K562 (cell line): ENCODE measurements around the gene RAD1. TPM values are rescaled to one million over a fixed set of nuclear protein-coding genes. Genes with fewer than 3 reads are reported as not detected.

Experiments
- ARNT ChIP-seq, 2 experiments: fragments of 450-650 bp; IDR thresholded peaks; 2 replicates each; pipeline ENCODE4 v1.6.1; 2016; ENCODE audit warnings: mild to moderate bottlenecking in 1 of 2
- ATF4 ChIP-seq: fragments of 450-650 bp; formaldehyde crosslinking; IDR thresholded peaks from 2 replicates; pipeline ENCODE4 v1.4.0; 2022; ENCODE audit warnings: mild to moderate bottlenecking, moderate library complexity
- GATA2 ChIP-seq: sonication (generic); formaldehyde crosslinking; IDR thresholded peaks from 2 replicates; pipeline ENCODE4 v1.4.0; 2020; ENCODE audit warnings: mild to moderate bottlenecking, missing genetic modification reagents
- GMEB1 ChIP-seq: fragments of 250-450 bp; sonication (Bioruptor Pico); IDR thresholded peaks from 2 replicates; pipeline ENCODE4 v1.4.0; 2020; ENCODE audit warnings: mild to moderate bottlenecking
- HNRNPK ChIP-seq: fragments of 200-400 bp; formaldehyde crosslinking; IDR thresholded peaks from one replicate; pipeline ENCODE4 v1.6.1; 2018; ENCODE audit warnings: mild to moderate bottlenecking, low read depth, low read length; ENCODE audit not compliant: poor library complexity, severe bottlenecking
- HNRNPUL1 ChIP-seq: fragments of 200-400 bp; formaldehyde crosslinking; IDR thresholded peaks from 2 replicates; pipeline ENCODE4 v1.6.1; 2017; ENCODE audit warnings: low read length
- JUND ChIP-seq, 2 experiments: IDR thresholded peaks; 2 replicates in 1 of 2; 3 replicates in 1 of 2; pipeline ENCODE4 v1.6.1; 2011; ENCODE audit warnings: borderline replicate concordance in 2 of 2, low read depth in 2 of 2, low read length in 2 of 2, improper control_type of control experiment in 1 of 2, missing biosample characterization in 1 of 2, missing genetic modification characterization in 1 of 2, missing genetic modification reagents in 1 of 2
- MAFF ChIP-seq: IDR thresholded peaks from 2 replicates; pipeline ENCODE4 v1.6.1; 2012; ENCODE audit warnings: low read length, improper control_type of control experiment
- MCM5 ChIP-seq: fragments of 450-650 bp; IDR thresholded peaks from 2 replicates; pipeline ENCODE4 v1.6.1; 2016; ENCODE audit warnings: low read depth
- MTF1 ChIP-seq: fragments of 250-450 bp; sonication (Bioruptor Pico); IDR thresholded peaks from 2 replicates; pipeline ENCODE4 v1.9.0; 2021; ENCODE audit warnings: moderate library complexity, mild to moderate bottlenecking, inconsistent platforms, borderline replicate concordance
- PCBP2 ChIP-seq: fragments of 200-400 bp; formaldehyde crosslinking; IDR thresholded peaks from 2 replicates; pipeline ENCODE4 v1.6.1; 2018; ENCODE audit warnings: low read length, low read depth, mild to moderate bottlenecking, moderate library complexity; ENCODE audit not compliant: poor library complexity, severe bottlenecking
- RBFOX2 ChIP-seq: fragments of 200-400 bp; formaldehyde crosslinking; IDR thresholded peaks from 2 replicates; pipeline ENCODE4 v1.6.1; 2017; ENCODE audit warnings: low read depth, mild to moderate bottlenecking, low read length, moderate library complexity
- SAFB2 ChIP-seq: fragments of 200-400 bp; formaldehyde crosslinking; IDR thresholded peaks from 2 replicates; pipeline ENCODE4 v1.6.1; 2018; ENCODE audit warnings: borderline replicate concordance, low read length, low read depth, moderate library complexity; ENCODE audit not compliant: severe bottlenecking
- SMAD1 ChIP-seq: fragments of 150-350 bp; IDR thresholded peaks from 2 replicates; pipeline ENCODE4 v1.6.1; 2014; ENCODE audit warnings: low read length, low read depth; ENCODE audit not compliant: partially characterized antibody
- SMAD4 ChIP-seq: fragments of 250-450 bp; sonication (Bioruptor Pico); conservative IDR thresholded peaks from 2 replicates; pipeline ENCODE4 v1.8.0; 2021; ENCODE audit warnings: inconsistent platforms, mild to moderate bottlenecking, moderate library complexity
- ZNF224 ChIP-seq: sonication (generic); formaldehyde crosslinking; IDR thresholded peaks from 2 replicates; pipeline ENCODE4 v1.8.0; 2022; ENCODE audit warnings: mild to moderate bottlenecking, missing genetic modification reagents
- ZNF561 ChIP-seq: fragments of 450-650 bp; formaldehyde crosslinking; conservative IDR thresholded peaks from 2 replicates; pipeline ENCODE4 v1.4.0; 2020; ENCODE audit warnings: mild to moderate bottlenecking, moderate library complexity
- ZNF707 ChIP-seq: fragments of 250-450 bp; sonication (Bioruptor Pico); conservative IDR thresholded peaks from 2 replicates; pipeline ENCODE4 v1.8.0; 2022; ENCODE audit warnings: inconsistent platforms, mild to moderate bottlenecking, moderate library complexity
- ZNF830 ChIP-seq: fragments of 250-450 bp; sonication (Bioruptor Pico); IDR thresholded peaks from 2 replicates; pipeline ENCODE4 v1.5.0; 2021; ENCODE audit warnings: mild to moderate bottlenecking
- polyA plus RNA-seq, 8 experiments: library from polyadenylated mRNA; depleted of rRNA in 4 of 8; stranded (reverse) in 5 of 8; unstranded in 3 of 8; fragments of >200 nt; fragmentation: Nextera tagmentation in 2 of 8; fragmentation: Illumina TruSeq in 1 of 8; extraction: Ambion mirVana in 2 of 8; extraction: Trizol in 1 of 8; gene quantifications; 2 replicates each; pipeline versions ENCODE4 v1.2.1 to v1.2.3, GENCODE V29; 2011 to 2014; ENCODE audit warnings: inconsistent platforms in 1 of 8, missing spikeins in 1 of 8
- total RNA-seq, 7 experiments: library from RNA; depleted of rRNA in 6 of 7; stranded (reverse); fragments of >200 nt in 6 of 7; fragmentation: Illumina TruSeq in 2 of 7; extraction: Trizol in 2 of 7; gene quantifications; 2 replicates each; pipeline versions ENCODE4 v1.2.1 to v1.2.3, GENCODE V29; 2011 to 2021; ENCODE audit warnings: low replicate concordance in 1 of 7
- TF ChIP-seq, protein P1 (sequence below): fragments of 200-400 bp; formaldehyde crosslinking; IDR thresholded peaks from 2 replicates; pipeline ENCODE4 v1.6.1; 2017; ENCODE audit warnings: mild to moderate bottlenecking, low read depth, low read length, moderate library complexity
- TF ChIP-seq, protein P2 (sequence below): fragments of 250-450 bp; sonication (Bioruptor Pico); IDR thresholded peaks from 2 replicates; pipeline ENCODE4 v1.8.0; 2021; ENCODE audit warnings: moderate library complexity, mild to moderate bottlenecking, inconsistent platforms

RAD1 gene
- total and polyA plus RNA-seq, 9 of the 15 experiments (the other 6 are each of a cell fraction or from before 2014, with no cell fraction given), result 44.5 to 148 (median 60.8) TPM

DNA sequence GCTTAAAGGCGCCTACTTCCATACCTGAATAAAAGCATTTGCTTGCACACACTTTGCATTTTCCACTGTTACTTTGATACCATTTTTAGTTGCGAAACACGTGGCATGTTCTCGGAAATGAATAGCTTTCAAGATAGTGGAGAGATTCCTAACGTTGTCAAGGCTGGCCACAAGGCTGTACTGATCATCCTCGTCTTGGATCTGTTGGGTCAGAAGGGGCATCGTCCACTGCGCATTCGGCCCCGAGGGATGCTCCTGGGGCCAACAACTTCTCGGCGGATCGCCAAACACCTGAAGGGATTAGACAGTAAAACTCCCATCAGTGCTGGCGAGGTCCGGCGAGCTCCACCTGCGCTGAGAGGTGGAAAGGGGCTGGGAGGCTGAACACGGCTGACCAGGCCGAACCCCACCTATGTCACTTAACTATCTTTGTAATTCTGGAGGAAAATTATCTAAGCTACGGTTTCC is 599 bp downstream of the RAD1 start (continued):
- TF ChIP-seq GMEB1 (CRISPR knock-in tag) (no peak), ZNF830 (CRISPR knock-in tag) (no peak), ZNF707 (no peak), SMAD4 (CRISPR knock-in tag) (no peak), PCBP2 (no peak), SAFB2 (no peak), ATF4 (CRISPR knock-in tag) (no peak), ZNF224 (CRISPR knock-in tag) (no peak), RBFOX2 (no peak), ARNT (IDR thresholded peaks at IDR 0.05) (no peak), MCM5 (no peak), GATA2 (CRISPR knock-in tag) (no peak), SMAD1 (no peak), MAFF (no peak), MTF1 (CRISPR knock-in tag) (no peak), HNRNPUL1 (no peak), JUND (IDR thresholded peaks at IDR 0.05; ENCODE audit: borderline replicate concordance, low read depth, low read length) (0 out of 2 replicates have a peak, but pooled peaks have one; percentile 4), JUND (tag; IDR thresholded peaks at IDR 0.05; ENCODE audit: borderline replicate concordance, low read depth, low read length) (0 out of 3 replicates have a peak, but pooled peaks have one; percentile 22), HNRNPK (no peak), ZNF561 (CRISPR knock-in tag) (no peak)
- TF ChIP-seq, protein P1, sequence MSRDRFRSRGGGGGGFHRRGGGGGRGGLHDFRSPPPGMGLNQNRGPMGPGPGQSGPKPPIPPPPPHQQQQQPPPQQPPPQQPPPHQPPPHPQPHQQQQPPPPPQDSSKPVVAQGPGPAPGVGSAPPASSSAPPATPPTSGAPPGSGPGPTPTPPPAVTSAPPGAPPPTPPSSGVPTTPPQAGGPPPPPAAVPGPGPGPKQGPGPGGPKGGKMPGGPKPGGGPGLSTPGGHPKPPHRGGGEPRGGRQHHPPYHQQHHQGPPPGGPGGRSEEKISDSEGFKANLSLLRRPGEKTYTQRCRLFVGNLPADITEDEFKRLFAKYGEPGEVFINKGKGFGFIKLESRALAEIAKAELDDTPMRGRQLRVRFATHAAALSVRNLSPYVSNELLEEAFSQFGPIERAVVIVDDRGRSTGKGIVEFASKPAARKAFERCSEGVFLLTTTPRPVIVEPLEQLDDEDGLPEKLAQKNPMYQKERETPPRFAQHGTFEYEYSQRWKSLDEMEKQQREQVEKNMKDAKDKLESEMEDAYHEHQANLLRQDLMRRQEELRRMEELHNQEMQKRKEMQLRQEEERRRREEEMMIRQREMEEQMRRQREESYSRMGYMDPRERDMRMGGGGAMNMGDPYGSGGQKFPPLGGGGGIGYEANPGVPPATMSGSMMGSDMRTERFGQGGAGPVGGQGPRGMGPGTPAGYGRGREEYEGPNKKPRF, result no peak
- TF ChIP-seq, protein P2, sequence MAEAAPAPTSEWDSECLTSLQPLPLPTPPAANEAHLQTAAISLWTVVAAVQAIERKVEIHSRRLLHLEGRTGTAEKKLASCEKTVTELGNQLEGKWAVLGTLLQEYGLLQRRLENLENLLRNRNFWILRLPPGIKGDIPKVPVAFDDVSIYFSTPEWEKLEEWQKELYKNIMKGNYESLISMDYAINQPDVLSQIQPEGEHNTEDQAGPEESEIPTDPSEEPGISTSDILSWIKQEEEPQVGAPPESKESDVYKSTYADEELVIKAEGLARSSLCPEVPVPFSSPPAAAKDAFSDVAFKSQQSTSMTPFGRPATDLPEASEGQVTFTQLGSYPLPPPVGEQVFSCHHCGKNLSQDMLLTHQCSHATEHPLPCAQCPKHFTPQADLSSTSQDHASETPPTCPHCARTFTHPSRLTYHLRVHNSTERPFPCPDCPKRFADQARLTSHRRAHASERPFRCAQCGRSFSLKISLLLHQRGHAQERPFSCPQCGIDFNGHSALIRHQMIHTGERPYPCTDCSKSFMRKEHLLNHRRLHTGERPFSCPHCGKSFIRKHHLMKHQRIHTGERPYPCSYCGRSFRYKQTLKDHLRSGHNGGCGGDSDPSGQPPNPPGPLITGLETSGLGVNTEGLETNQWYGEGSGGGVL (CRISPR knock-in tag), result no peak
